Measurements from ENCODE around the gene XRN2.

DNA sequence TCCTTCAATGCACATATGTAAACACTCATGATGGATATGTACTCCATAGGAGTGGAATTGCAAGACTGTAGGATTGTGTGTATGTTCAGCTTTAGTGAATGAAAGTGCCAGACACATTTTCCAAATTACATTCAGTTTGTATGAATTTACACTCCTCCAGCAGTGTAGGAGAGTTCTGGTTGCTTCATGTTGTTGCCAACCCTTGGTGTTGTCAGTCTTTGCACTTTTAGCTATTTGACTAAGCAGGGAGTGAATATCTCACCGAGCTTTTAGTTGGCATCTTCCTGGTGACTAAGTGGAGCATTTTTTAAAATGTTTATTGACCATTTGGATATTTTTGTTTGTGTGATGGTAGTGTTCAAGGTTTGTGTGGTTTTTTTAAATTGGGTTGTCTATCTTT is 70.3 kb downstream of the XRN2 start:
- TF ChIP-seq, protein P1, sequence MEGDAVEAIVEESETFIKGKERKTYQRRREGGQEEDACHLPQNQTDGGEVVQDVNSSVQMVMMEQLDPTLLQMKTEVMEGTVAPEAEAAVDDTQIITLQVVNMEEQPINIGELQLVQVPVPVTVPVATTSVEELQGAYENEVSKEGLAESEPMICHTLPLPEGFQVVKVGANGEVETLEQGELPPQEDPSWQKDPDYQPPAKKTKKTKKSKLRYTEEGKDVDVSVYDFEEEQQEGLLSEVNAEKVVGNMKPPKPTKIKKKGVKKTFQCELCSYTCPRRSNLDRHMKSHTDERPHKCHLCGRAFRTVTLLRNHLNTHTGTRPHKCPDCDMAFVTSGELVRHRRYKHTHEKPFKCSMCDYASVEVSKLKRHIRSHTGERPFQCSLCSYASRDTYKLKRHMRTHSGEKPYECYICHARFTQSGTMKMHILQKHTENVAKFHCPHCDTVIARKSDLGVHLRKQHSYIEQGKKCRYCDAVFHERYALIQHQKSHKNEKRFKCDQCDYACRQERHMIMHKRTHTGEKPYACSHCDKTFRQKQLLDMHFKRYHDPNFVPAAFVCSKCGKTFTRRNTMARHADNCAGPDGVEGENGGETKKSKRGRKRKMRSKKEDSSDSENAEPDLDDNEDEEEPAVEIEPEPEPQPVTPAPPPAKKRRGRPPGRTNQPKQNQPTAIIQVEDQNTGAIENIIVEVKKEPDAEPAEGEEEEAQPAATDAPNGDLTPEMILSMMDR (IDR thresholded peaks at IDR 0.05), result no peak
- TF ChIP-seq, protein P2, sequence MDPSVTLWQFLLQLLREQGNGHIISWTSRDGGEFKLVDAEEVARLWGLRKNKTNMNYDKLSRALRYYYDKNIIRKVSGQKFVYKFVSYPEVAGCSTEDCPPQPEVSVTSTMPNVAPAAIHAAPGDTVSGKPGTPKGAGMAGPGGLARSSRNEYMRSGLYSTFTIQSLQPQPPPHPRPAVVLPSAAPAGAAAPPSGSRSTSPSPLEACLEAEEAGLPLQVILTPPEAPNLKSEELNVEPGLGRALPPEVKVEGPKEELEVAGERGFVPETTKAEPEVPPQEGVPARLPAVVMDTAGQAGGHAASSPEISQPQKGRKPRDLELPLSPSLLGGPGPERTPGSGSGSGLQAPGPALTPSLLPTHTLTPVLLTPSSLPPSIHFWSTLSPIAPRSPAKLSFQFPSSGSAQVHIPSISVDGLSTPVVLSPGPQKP (IDR thresholded peaks at IDR 0.05; ENCODE audit: low read depth, low read length), result no peak
- TF ChIP-seq MAZ (IDR thresholded peaks at IDR 0.05; ENCODE audit: borderline replicate concordance, low read depth, low read length) (no peak), NFE2L2 (conservative IDR thresholded peaks at IDR 0.05; ENCODE audit: low read length) (no peak), POLR2A (IDR thresholded peaks at IDR 0.05; ENCODE audit: low read length) (no peak), CHD2 (IDR thresholded peaks at IDR 0.05; ENCODE audit: low read length, partially characterized antibody) (no peak), MYC (IDR thresholded peaks at IDR 0.05; ENCODE audit: borderline replicate concordance, low read length) (no peak), GATA3 (IDR thresholded peaks at IDR 0.05; ENCODE audit: borderline replicate concordance) (no peak)
- TF ChIP-seq, protein P3, sequence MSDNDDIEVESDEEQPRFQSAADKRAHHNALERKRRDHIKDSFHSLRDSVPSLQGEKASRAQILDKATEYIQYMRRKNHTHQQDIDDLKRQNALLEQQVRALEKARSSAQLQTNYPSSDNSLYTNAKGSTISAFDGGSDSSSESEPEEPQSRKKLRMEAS (IDR thresholded peaks at IDR 0.05), result no peak

Measured in A549 (cell line).